HEK293 (cell line): ENCODE data around the gene PARD6B.

Experiments used
- CTCF ChIA-PET: fragments of 350-600 bp; formaldehyde crosslinking; extraction: SDS; loops from one replicate; lab custom pipeline; 2021; ENCODE audit warnings: antibody characterized with exemption; lab: Yijun Ruan, JAX
- POLR2A ChIA-PET: fragments of 300-600 bp; formaldehyde crosslinking; extraction: SDS; loops from one replicate; lab custom pipeline; 2020; ENCODE audit warnings: antibody characterized with exemption, inconsistent platforms; lab: Yijun Ruan, JAX
- H3K27ac ChIP-seq: fragments of 200-500 bp; sonication (Bioruptor generic); 2 replicates; pipeline ENCODE4 v1.5.1; 2014; ENCODE audit warnings: low read depth, low read length, control low read depth, inconsistent platforms; ENCODE audit errors: extremely low read depth
- H3K36me3 ChIP-seq, 2 experiments: fragments of 200-500 bp in 1 of 2; sonication (Bioruptor generic) in 1 of 2; 1 replicate in 1 of 2; 2 replicates in 1 of 2; pipeline ENCODE4 v1.5.1; 2014 to 2017; ENCODE audit warnings: inconsistent platforms in 2 of 2, low read length in 2 of 2; ENCODE audit not compliant: control insufficient read depth in 2 of 2, insufficient read depth in 1 of 2
- H3K4me1 ChIP-seq: fragments of 200-500 bp; sonication (Bioruptor generic); 2 replicates; pipeline ENCODE4 v1.5.1; 2014; ENCODE audit warnings: mild to moderate bottlenecking, low read length, inconsistent platforms; ENCODE audit not compliant: control insufficient read depth, insufficient read depth
- H3K4me3 ChIP-seq: 2 replicates; pipeline ENCODE4 v1.5.1; 2011; ENCODE audit warnings: low read depth, mild to moderate bottlenecking, control low read depth, low read length, moderate library complexity
- H3K9me3 ChIP-seq: fragments of 200-500 bp; sonication (Bioruptor generic); 2 replicates; pipeline ENCODE4 v1.5.1; 2014; ENCODE audit warnings: low read depth, low read length, inconsistent platforms; ENCODE audit not compliant: control insufficient read depth, insufficient read depth
- FEZF1 ChIP-seq: fragments of 450-650 bp; formaldehyde crosslinking; IDR thresholded peaks from 2 replicates; pipeline ENCODE4 v1.5.1; 2016; ENCODE audit warnings: missing biosample characterization, missing genetic modification characterization
- OSR2 ChIP-seq: fragments of 450-650 bp; formaldehyde crosslinking; IDR thresholded peaks from 2 replicates; pipeline ENCODE4 v1.5.1; 2016; ENCODE audit warnings: missing biosample characterization, missing genetic modification characterization
- SETDB1 ChIP-seq: IDR thresholded peaks from one replicate; pipeline ENCODE4 v1.6.1; 2017; ENCODE audit warnings: mild to moderate bottlenecking, low read length, moderate library complexity, mixed read lengths; ENCODE audit not compliant: insufficient read length
- ZBTB1 ChIP-seq: fragments of 450-650 bp; formaldehyde crosslinking; IDR thresholded peaks from 2 replicates; pipeline ENCODE4 v1.5.1; 2016; ENCODE audit warnings: missing biosample characterization, missing genetic modification characterization
- ZFP41 ChIP-seq: fragments of 450-650 bp; formaldehyde crosslinking; IDR thresholded peaks from 2 replicates; pipeline ENCODE4 v1.5.1; 2016; ENCODE audit warnings: missing biosample characterization, missing genetic modification characterization, borderline replicate concordance
- ZNF10 ChIP-seq: fragments of 450-650 bp; formaldehyde crosslinking; IDR thresholded peaks from 2 replicates; pipeline ENCODE4 v1.5.1; 2017; ENCODE audit warnings: missing biosample characterization, missing genetic modification characterization
- ZNF133 ChIP-seq: fragments of 450-650 bp; formaldehyde crosslinking; IDR thresholded peaks from 2 replicates; pipeline ENCODE4 v1.5.1; 2016; ENCODE audit warnings: missing biosample characterization, missing genetic modification characterization
- ZNF155 ChIP-seq: fragments of 450-650 bp; formaldehyde crosslinking; IDR thresholded peaks from 2 replicates; pipeline ENCODE4 v1.5.1; 2016; ENCODE audit warnings: missing biosample characterization, missing genetic modification characterization
- ZNF169 ChIP-seq: fragments of 450-650 bp; formaldehyde crosslinking; IDR thresholded peaks from 2 replicates; pipeline ENCODE4 v1.5.1; 2016; ENCODE audit warnings: missing biosample characterization, missing genetic modification characterization
- ZNF184 ChIP-seq: fragments of 450-650 bp; IDR thresholded peaks from 2 replicates; pipeline ENCODE4 v1.5.1; 2018; ENCODE audit warnings: missing biosample characterization, mild to moderate bottlenecking, missing genetic modification characterization
- ZNF239 ChIP-seq: fragments of 450-650 bp; formaldehyde crosslinking; IDR thresholded peaks from 2 replicates; pipeline ENCODE4 v1.5.1; 2016; ENCODE audit warnings: missing biosample characterization, missing genetic modification characterization
- ZNF24 ChIP-seq: fragments of 450-650 bp; formaldehyde crosslinking; IDR thresholded peaks from 2 replicates; pipeline ENCODE4 v1.5.1; 2016; ENCODE audit warnings: missing biosample characterization, missing genetic modification characterization
- ZNF248 ChIP-seq: fragments of 450-650 bp; formaldehyde crosslinking; IDR thresholded peaks from 2 replicates; pipeline ENCODE4 v1.5.1; 2017; ENCODE audit warnings: missing biosample characterization, missing genetic modification characterization
- ZNF311 ChIP-seq: fragments of 450-650 bp; formaldehyde crosslinking; IDR thresholded peaks from 2 replicates; pipeline ENCODE4 v1.5.1; 2017; ENCODE audit warnings: missing biosample characterization, missing genetic modification characterization, borderline replicate concordance
- ZNF341 ChIP-seq: fragments of 450-650 bp; formaldehyde crosslinking; IDR thresholded peaks from 2 replicates; pipeline ENCODE4; 2016; ENCODE audit warnings: low read depth, missing biosample characterization, missing genetic modification characterization
- ZNF350 ChIP-seq: fragments of 450-650 bp; formaldehyde crosslinking; IDR thresholded peaks from 2 replicates; pipeline ENCODE4 v1.5.0; 2017; ENCODE audit warnings: missing biosample characterization, mild to moderate bottlenecking, missing genetic modification characterization
- ZNF561 ChIP-seq: fragments of 450-650 bp; IDR thresholded peaks from 2 replicates; pipeline ENCODE4 v1.5.1; 2018; ENCODE audit warnings: missing biosample characterization, missing genetic modification characterization, borderline replicate concordance
- ZNF610 ChIP-seq: fragments of 450-650 bp; formaldehyde crosslinking; IDR thresholded peaks from 2 replicates; pipeline ENCODE4 v1.5.1; 2016; ENCODE audit warnings: missing biosample characterization, missing genetic modification characterization, borderline replicate concordance
- ZNF843 ChIP-seq: fragments of 450-650 bp; formaldehyde crosslinking; IDR thresholded peaks from 2 replicates; pipeline ENCODE4 v1.5.1; 2016; ENCODE audit warnings: missing biosample characterization, missing genetic modification characterization
- TF ChIP-seq, protein P1 (sequence below): fragments of 450-650 bp; IDR thresholded peaks from 2 replicates; pipeline ENCODE4 v1.5.1; 2018; ENCODE audit warnings: missing biosample characterization, mild to moderate bottlenecking, missing genetic modification characterization
- TF ChIP-seq, protein P2 (sequence below): fragments of 450-650 bp; formaldehyde crosslinking; IDR thresholded peaks from 2 replicates; pipeline ENCODE4 v1.5.1; 2016; ENCODE audit warnings: missing biosample characterization, missing genetic modification characterization, borderline replicate concordance
- TF ChIP-seq, protein P3 (sequence below): fragments of 450-650 bp; formaldehyde crosslinking; IDR thresholded peaks from 2 replicates; pipeline ENCODE4 v1.5.1; 2017; ENCODE audit warnings: missing biosample characterization, missing genetic modification characterization
- TF ChIP-seq, protein P4 (sequence below): fragments of 450-650 bp; formaldehyde crosslinking; IDR thresholded peaks from 2 replicates; pipeline ENCODE4 v1.5.1; 2017; ENCODE audit warnings: missing biosample characterization, mild to moderate bottlenecking, missing genetic modification characterization, moderate library complexity
- TF ChIP-seq, protein P5 (sequence below): fragments of 450-650 bp; formaldehyde crosslinking; IDR thresholded peaks from 2 replicates; pipeline ENCODE4 v1.5.1; 2017; ENCODE audit warnings: missing biosample characterization, missing genetic modification characterization

The PARD6B gene

DNA sequence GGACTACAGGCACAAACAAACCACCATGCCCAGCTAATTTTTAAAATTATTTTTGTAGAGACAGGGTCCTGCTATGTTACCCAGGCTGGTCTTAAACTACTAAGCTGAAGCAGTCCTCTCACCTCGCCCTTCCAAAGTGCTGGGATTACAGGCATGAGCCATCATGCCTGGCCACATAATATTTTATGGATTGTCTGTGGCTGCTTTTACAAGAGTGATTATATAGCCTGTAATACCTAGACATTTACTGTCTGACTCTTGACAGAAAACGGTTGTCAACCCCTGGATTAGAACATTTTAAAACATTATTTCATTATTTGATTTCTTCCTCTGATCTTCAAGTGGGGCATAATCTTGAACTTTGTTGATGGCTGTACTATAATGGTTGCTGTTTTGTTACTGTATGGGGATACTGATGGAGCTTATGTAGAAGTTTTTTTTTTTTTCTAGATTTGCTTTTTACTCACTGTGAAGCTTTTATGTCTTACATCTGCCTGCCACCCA lies 14.3 kb downstream of the PARD6B start:
- peaks cover 10 to 23% of the 10 kb centered on the region in 2 experiments for H3K36me3 ChIP-seq
- H3K4me3 ChIP-seq, result no peak overlapping the region
- peak; percentile 46; the same call in 1 of the 2 replicates for TF ChIP-seq ZNF843
- TF ChIP-seq, protein P1, sequence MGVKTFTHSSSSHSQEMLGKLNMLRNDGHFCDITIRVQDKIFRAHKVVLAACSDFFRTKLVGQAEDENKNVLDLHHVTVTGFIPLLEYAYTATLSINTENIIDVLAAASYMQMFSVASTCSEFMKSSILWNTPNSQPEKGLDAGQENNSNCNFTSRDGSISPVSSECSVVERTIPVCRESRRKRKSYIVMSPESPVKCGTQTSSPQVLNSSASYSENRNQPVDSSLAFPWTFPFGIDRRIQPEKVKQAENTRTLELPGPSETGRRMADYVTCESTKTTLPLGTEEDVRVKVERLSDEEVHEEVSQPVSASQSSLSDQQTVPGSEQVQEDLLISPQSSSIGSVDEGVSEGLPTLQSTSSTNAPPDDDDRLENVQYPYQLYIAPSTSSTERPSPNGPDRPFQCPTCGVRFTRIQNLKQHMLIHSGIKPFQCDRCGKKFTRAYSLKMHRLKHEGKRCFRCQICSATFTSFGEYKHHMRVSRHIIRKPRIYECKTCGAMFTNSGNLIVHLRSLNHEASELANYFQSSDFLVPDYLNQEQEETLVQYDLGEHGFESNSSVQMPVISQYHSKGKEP (tag by site-specific recombination), result peak; percentile 41; the same call in 1 of the 2 replicates
- TF ChIP-seq ZNF561 (tag by site-specific recombination), result peak; percentile 37; the same call in 1 of the 2 replicates
- TF ChIP-seq, protein P2, sequence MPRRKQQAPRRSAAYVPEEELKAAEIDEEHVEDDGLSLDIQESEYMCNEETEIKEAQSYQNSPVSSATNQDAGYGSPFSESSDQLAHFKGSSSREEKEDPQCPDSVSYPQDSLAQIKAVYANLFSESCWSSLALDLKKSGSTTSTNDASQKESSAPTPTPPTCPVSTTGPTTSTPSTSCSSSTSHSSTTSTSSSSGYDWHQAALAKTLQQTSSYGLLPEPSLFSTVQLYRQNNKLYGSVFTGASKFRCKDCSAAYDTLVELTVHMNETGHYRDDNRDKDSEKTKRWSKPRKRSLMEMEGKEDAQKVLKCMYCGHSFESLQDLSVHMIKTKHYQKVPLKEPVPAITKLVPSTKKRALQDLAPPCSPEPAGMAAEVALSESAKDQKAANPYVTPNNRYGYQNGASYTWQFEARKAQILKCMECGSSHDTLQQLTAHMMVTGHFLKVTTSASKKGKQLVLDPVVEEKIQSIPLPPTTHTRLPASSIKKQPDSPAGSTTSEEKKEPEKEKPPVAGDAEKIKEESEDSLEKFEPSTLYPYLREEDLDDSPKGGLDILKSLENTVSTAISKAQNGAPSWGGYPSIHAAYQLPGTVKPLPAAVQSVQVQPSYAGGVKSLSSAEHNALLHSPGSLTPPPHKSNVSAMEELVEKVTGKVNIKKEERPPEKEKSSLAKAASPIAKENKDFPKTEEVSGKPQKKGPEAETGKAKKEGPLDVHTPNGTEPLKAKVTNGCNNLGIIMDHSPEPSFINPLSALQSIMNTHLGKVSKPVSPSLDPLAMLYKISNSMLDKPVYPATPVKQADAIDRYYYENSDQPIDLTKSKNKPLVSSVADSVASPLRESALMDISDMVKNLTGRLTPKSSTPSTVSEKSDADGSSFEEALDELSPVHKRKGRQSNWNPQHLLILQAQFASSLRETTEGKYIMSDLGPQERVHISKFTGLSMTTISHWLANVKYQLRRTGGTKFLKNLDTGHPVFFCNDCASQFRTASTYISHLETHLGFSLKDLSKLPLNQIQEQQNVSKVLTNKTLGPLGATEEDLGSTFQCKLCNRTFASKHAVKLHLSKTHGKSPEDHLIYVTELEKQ, result 0 out of 2 replicates have a peak, but pooled peaks have one; percentile 6
- TF ChIP-seq ZNF248 (tag by site-specific recombination), result no peak
- TF ChIP-seq FEZF1 (tag by site-specific recombination), result peak; percentile 51; the same call in 1 of the 2 replicates
- no peak for TF ChIP-seq ZNF341 (tag by site-specific recombination)
- no peak for TF ChIP-seq ZNF239 (tag by site-specific recombination)
- TF ChIP-seq ZNF184 (tag by site-specific recombination), result no peak
- TF ChIP-seq, protein P3, sequence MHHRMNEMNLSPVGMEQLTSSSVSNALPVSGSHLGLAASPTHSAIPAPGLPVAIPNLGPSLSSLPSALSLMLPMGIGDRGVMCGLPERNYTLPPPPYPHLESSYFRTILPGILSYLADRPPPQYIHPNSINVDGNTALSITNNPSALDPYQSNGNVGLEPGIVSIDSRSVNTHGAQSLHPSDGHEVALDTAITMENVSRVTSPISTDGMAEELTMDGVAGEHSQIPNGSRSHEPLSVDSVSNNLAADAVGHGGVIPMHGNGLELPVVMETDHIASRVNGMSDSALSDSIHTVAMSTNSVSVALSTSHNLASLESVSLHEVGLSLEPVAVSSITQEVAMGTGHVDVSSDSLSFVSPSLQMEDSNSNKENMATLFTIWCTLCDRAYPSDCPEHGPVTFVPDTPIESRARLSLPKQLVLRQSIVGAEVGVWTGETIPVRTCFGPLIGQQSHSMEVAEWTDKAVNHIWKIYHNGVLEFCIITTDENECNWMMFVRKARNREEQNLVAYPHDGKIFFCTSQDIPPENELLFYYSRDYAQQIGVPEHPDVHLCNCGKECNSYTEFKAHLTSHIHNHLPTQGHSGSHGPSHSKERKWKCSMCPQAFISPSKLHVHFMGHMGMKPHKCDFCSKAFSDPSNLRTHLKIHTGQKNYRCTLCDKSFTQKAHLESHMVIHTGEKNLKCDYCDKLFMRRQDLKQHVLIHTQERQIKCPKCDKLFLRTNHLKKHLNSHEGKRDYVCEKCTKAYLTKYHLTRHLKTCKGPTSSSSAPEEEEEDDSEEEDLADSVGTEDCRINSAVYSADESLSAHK (tag by site-specific recombination), result peak; percentile 56
- TF ChIP-seq ZNF133 (tag by site-specific recombination), result no peak
- TF ChIP-seq ZNF169 (tag by site-specific recombination), result no peak
- TF ChIP-seq, protein P4, sequence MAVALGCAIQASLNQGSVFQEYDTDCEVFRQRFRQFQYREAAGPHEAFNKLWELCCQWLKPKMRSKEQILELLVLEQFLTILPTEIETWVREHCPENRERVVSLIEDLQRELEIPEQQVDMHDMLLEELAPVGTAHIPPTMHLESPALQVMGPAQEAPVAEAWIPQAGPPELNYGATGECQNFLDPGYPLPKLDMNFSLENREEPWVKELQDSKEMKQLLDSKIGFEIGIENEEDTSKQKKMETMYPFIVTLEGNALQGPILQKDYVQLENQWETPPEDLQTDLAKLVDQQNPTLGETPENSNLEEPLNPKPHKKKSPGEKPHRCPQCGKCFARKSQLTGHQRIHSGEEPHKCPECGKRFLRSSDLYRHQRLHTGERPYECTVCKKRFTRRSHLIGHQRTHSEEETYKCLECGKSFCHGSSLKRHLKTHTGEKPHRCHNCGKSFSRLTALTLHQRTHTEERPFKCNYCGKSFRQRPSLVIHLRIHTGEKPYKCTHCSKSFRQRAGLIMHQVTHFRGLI (tag by site-specific recombination), result no peak
- TF ChIP-seq ZNF24 (tag by site-specific recombination), result no peak
- TF ChIP-seq ZFP41, result no peak
- no peak for TF ChIP-seq ZNF350 (tag by site-specific recombination)
- TF ChIP-seq SETDB1, result no peak
- no peak for TF ChIP-seq ZNF155 (tag by site-specific recombination)
- TF ChIP-seq OSR2 (tag by site-specific recombination), result peak; percentile 77; the same call in 1 of the 2 replicates
- no peak for TF ChIP-seq ZNF610 (tag by site-specific recombination)
- no peak for TF ChIP-seq ZNF10
- TF ChIP-seq ZNF311 (tag by site-specific recombination), result no peak
- 0 out of 2 replicates have a peak, but pooled peaks have one; percentile 34 for TF ChIP-seq ZBTB1
- TF ChIP-seq, protein P5, sequence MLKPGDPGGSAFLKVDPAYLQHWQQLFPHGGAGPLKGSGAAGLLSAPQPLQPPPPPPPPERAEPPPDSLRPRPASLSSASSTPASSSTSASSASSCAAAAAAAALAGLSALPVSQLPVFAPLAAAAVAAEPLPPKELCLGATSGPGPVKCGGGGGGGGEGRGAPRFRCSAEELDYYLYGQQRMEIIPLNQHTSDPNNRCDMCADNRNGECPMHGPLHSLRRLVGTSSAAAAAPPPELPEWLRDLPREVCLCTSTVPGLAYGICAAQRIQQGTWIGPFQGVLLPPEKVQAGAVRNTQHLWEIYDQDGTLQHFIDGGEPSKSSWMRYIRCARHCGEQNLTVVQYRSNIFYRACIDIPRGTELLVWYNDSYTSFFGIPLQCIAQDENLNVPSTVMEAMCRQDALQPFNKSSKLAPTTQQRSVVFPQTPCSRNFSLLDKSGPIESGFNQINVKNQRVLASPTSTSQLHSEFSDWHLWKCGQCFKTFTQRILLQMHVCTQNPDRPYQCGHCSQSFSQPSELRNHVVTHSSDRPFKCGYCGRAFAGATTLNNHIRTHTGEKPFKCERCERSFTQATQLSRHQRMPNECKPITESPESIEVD (tag by site-specific recombination), result peak; percentile 97
- POLR2A ChIA-PET, result interaction anchor here (0.6 to 2.7 kb wide), 2 partner anchors 14 to 15 kb away, joined by 4 to 10 read pairs; partner anchors contain the start of gene PARD6B
- peak overlapping the region; percentile 59; the same call in 1 of the 2 replicates for H3K27ac ChIP-seq
- no peaks in the 10 kb centered on the region for H3K9me3 ChIP-seq
- CTCF ChIA-PET, result interaction anchor here (0.6 to 3.2 kb wide), 8 partner anchors 32 to 866 kb away, joined by 3 to 21 read pairs (median 4); no protein-coding TSS in a partner anchor
- peaks cover 25% of the 10 kb centered on the region for H3K4me1 ChIP-seq
